Measurements from ENCODE around the gene RBM34.

GRCh38 chr1:235111107-235111506 is 49.9 kb downstream of the RBM34 start:
- TF ChIP-seq, protein P1, sequence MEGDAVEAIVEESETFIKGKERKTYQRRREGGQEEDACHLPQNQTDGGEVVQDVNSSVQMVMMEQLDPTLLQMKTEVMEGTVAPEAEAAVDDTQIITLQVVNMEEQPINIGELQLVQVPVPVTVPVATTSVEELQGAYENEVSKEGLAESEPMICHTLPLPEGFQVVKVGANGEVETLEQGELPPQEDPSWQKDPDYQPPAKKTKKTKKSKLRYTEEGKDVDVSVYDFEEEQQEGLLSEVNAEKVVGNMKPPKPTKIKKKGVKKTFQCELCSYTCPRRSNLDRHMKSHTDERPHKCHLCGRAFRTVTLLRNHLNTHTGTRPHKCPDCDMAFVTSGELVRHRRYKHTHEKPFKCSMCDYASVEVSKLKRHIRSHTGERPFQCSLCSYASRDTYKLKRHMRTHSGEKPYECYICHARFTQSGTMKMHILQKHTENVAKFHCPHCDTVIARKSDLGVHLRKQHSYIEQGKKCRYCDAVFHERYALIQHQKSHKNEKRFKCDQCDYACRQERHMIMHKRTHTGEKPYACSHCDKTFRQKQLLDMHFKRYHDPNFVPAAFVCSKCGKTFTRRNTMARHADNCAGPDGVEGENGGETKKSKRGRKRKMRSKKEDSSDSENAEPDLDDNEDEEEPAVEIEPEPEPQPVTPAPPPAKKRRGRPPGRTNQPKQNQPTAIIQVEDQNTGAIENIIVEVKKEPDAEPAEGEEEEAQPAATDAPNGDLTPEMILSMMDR (IDR thresholded peaks at IDR 0.05): no peak
- TF ChIP-seq POLR2A (IDR thresholded peaks at IDR 0.05): no peak

All from right lobe of liver (tissue), 4 donors.